WERI-Rb-1 (cell line): ENCODE measurements around the gene ROPN1B.
A peak's percentile ranks its signal among the peaks of the same experiment; 100 is the strongest.

Experiments
- DNase-seq: peaks from one replicate; pipeline ENCODE4 v3.0.0-alpha.2; 2020
- H3K27ac ChIP-seq: fragments of 250-450 bp; sonication (Bioruptor Pico); 2 replicates; pipeline ENCODE4 v1.5.1; 2020; ENCODE audit warnings: mild to moderate bottlenecking, moderate library complexity
- H3K27me3 ChIP-seq: fragments of 250-450 bp; sonication (Bioruptor Pico); 2 replicates; pipeline ENCODE4 v1.5.1; 2021; ENCODE audit warnings: mild to moderate bottlenecking, low read depth, moderate library complexity; ENCODE audit not compliant: insufficient read depth, severe bottlenecking
- H3K36me3 ChIP-seq: fragments of 250-450 bp; sonication (Bioruptor Pico); 2 replicates; pipeline ENCODE4 v1.5.1; 2020; ENCODE audit warnings: mild to moderate bottlenecking, moderate library complexity
- H3K4me3 ChIP-seq: 2 replicates; pipeline ENCODE4 v1.5.1; 2011; ENCODE audit warnings: low read depth, mild to moderate bottlenecking, control low read depth, low read length
- H3K9me3 ChIP-seq: fragments of 250-450 bp; sonication (Bioruptor Pico); 2 replicates; pipeline ENCODE4 v1.5.1; 2021; ENCODE audit warnings: mild to moderate bottlenecking, moderate library complexity; ENCODE audit not compliant: severe bottlenecking
- TF ChIP-seq, protein P1 (sequence below): IDR thresholded peaks from 2 replicates; pipeline ENCODE4 v1.5.1; 2011; ENCODE audit warnings: low read depth, mild to moderate bottlenecking, control low read depth, inconsistent platforms, low read length

ROPN1B gene

DNA sequence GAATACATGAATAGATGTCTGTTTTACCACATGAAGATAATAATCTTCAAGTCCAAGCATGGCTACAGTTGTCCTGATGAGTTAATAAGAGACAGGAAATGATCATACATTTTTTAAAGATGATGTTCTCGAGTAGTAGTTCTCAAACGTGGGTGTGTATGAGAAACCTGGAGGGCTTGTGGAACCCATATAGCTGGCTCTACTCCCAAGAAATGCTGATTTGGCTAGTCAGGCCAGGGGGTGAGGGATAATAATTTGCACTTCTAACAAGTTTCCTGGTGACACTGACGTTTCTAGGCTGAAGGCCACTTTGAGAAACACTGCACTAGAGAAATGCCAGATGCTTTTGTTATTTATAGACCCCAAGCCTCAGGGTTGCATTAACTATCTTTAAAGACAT lies 37.0 kb downstream of the ROPN1B start:
- Histone ChIP-seq H3K27ac (no peak overlapping the region), H3K36me3 (peaks cover 13% of the 10 kb centered on the region), H3K27me3 (no peaks in the 10 kb centered on the region), H3K9me3 (no peaks in the 10 kb centered on the region), H3K4me3 (no peak overlapping the region)
- DNase-seq: no peak
- TF ChIP-seq, protein P1, sequence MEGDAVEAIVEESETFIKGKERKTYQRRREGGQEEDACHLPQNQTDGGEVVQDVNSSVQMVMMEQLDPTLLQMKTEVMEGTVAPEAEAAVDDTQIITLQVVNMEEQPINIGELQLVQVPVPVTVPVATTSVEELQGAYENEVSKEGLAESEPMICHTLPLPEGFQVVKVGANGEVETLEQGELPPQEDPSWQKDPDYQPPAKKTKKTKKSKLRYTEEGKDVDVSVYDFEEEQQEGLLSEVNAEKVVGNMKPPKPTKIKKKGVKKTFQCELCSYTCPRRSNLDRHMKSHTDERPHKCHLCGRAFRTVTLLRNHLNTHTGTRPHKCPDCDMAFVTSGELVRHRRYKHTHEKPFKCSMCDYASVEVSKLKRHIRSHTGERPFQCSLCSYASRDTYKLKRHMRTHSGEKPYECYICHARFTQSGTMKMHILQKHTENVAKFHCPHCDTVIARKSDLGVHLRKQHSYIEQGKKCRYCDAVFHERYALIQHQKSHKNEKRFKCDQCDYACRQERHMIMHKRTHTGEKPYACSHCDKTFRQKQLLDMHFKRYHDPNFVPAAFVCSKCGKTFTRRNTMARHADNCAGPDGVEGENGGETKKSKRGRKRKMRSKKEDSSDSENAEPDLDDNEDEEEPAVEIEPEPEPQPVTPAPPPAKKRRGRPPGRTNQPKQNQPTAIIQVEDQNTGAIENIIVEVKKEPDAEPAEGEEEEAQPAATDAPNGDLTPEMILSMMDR: no peak

- TF ChIP-seq, protein P1: no peak
- Histone ChIP-seq H3K4me3 (no peak overlapping the region), H3K27ac (no peak overlapping the region), H3K36me3 (peaks cover 13% of the 10 kb centered on the region), H3K27me3 (no peaks in the 10 kb centered on the region), H3K9me3 (no peaks in the 10 kb centered on the region)
- no peak for DNase-seq
These were observed 39.2 kb downstream of the ROPN1B start for GRCh38 chr3:126008219-126008618.

DNA sequence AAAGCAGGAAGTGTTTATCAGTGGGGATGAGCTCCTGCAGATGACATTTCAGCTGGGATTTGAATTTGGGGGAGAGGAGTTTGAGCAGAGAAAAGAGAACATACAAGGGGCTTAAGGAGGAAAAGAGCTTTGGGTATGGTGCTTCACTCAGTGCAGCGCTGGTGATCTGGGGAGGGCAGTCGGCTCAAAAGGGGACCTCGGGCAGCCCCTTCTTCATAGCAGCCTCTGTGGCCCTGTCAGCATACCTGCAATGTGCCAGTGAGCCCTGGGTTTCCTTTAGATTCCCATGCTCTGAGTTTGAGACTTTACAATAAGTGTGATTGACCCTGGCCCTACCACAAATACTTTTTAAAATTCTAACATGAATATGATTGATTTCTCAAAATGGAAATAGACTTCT lies 40.2 kb downstream of the ROPN1B start:
- no peak for DNase-seq
- H3K27me3 ChIP-seq: no peaks in the 10 kb centered on the region
- no peak overlapping the region for H3K4me3 ChIP-seq
- peaks cover 13% of the 10 kb centered on the region for H3K36me3 ChIP-seq
- no peaks in the 10 kb centered on the region for H3K9me3 ChIP-seq
- TF ChIP-seq, protein P1: no peak
- H3K27ac ChIP-seq: no peak overlapping the region

- Histone ChIP-seq H3K27ac (no peak overlapping the region), H3K9me3 (no peaks in the 10 kb centered on the region), H3K27me3 (no peaks in the 10 kb centered on the region), H3K36me3 (no peaks in the 10 kb centered on the region; the same call in none of the 2 replicates), H3K4me3 (no peak overlapping the region)
- DNase-seq: peak; percentile 64
- TF ChIP-seq, protein P1: no peak
These were observed 44.8 kb downstream of the ROPN1B start for GRCh38 chr3:126013751-126014156.

DNA sequence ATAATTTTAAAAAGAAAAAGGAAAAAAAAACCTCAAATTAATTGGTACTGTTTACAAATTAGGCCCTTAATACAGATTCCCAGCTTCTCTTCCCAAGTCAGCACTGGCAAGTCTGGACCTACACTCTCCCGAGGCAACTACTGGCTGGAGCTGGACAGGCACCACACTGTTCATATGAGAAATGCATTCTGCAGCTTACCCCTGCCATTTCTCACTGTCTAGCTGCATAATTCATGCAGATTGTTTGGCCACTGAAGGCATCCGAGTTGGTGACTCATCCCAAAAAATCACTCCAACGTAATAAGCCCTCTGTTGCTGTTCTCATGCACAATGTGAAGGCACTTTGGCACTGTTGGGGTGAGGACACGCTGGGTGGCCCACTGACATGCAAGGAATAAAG lies 45.3 kb downstream of the ROPN1B start:
- Histone ChIP-seq H3K9me3 (no peaks in the 10 kb centered on the region), H3K4me3 (no peak overlapping the region), H3K27me3 (no peaks in the 10 kb centered on the region), H3K27ac (no peak overlapping the region), H3K36me3 (no peaks in the 10 kb centered on the region; the same call in none of the 2 replicates)
- TF ChIP-seq, protein P1: no peak
- DNase-seq: no peak

DNA sequence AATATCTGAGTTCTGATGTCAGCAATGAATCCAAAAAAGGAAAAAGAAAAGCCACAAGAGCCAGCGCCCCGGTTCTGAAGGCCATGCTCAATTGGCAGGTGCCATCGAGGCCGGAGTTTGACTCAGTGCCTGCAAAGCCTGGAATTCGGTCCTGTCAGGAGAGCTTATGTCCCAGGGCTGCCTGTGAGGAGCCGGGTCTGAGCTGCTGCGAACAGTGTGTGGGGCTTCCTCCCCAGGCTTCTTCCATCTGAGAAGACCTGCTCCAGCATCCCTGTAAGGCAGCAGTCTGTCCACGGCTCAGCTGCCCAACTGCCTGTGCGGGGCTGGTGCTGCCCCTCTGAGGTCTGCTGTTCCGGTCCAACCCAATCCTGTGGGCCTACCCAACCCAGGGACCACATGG lies 46.1 kb downstream of the ROPN1B start:
- Histone ChIP-seq H3K27me3 (no peaks in the 10 kb centered on the region), H3K9me3 (no peaks in the 10 kb centered on the region), H3K4me3 (no peak overlapping the region), H3K27ac (no peak overlapping the region), H3K36me3 (no peaks in the 10 kb centered on the region; the same call in none of the 2 replicates)
- no peak for DNase-seq
- TF ChIP-seq, protein P1: no peak
